ENCODE data around the gene IRX4. TPM values are rescaled to one million over a fixed set of nuclear protein-coding genes. Genes with fewer than 3 reads are reported as not detected.

Gene IRX4
- total and polyA plus RNA-seq, 2 donors (not counting 3 experiments of a cell fraction or from before 2014, with no cell fraction given): not detected

- FAIRE-seq (no peak), DNase-seq (ENCODE audit: low read depth, low spot score) (no peak)
- dilution Hi-C loops (cut with MboI; ENCODE audit: extremely low pct_ligation_motif_present, low sequenced_read_pairs) (no loop called here), intact Hi-C loops (cut with micrococcal nuclease) (no loop called here)
- TF ChIP-seq POLR2AphosphoS5 (IDR thresholded peaks at IDR 0.05; ENCODE audit: insufficient read depth, low read depth, low read length) (no peak), POLR2A (IDR thresholded peaks at IDR 0.05; ENCODE audit: low read depth, low read length) (no peak), CTCF (IDR thresholded peaks at IDR 0.05; ENCODE audit: extremely low read depth in 1 of 2, insufficient read depth in 1 of 2, low read depth in 1 of 2, low read length in 2 of 2) (no peak), EZH2 (IDR thresholded peaks at IDR 0.05; ENCODE audit: borderline replicate concordance, low read depth, low read length, severe bottlenecking) (no peak), FOS (IDR thresholded peaks at IDR 0.05; ENCODE audit: borderline replicate concordance, insufficient read depth, low read length) (no peak), GATA2 (IDR thresholded peaks at IDR 0.05; ENCODE audit: insufficient read depth, insufficient read length, low read depth, low read length) (no peak), JUN (IDR thresholded peaks at IDR 0.05; ENCODE audit: borderline replicate concordance, insufficient read depth, insufficient read length, low read depth) (no peak), MYC (IDR thresholded peaks at IDR 0.05; ENCODE audit: low read depth, low read length) (no peak)
- TF ChIP-seq, protein P1, sequence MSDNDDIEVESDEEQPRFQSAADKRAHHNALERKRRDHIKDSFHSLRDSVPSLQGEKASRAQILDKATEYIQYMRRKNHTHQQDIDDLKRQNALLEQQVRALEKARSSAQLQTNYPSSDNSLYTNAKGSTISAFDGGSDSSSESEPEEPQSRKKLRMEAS (IDR thresholded peaks at IDR 0.05; ENCODE audit: insufficient read depth, insufficient read length): no peak
- Histone ChIP-seq H3K4me2 (ENCODE audit: insufficient read depth, low read length) (no peak overlapping the region), H3K79me2 (ENCODE audit: control insufficient read depth, insufficient read depth, low read length) (no peaks in the 10 kb centered on the region), H3K9me1 (replicated peaks; ENCODE audit: control insufficient read depth, extremely low read depth, insufficient read depth, low read length) (no peaks in the 10 kb centered on the region), H2AFZ (ENCODE audit: low read depth, low read length) (no peak overlapping the region), H3K4me1 (ENCODE audit: control insufficient read depth, extremely low read depth, insufficient read depth, low read length) (no peaks in the 10 kb centered on the region), H3K9ac (replicated peaks; ENCODE audit: extremely low read depth, insufficient read depth, low read length) (no peak overlapping the region), H3K9me3 (replicated peaks; ENCODE audit: control insufficient read depth, insufficient read depth, low read length) (no peaks in the 10 kb centered on the region), H3K27me3 (ENCODE audit: control insufficient read depth in 2 of 2, insufficient read depth in 2 of 2, low read length in 2 of 2) (peaks cover 50 to 60% of the 10 kb centered on the region in 2 experiments), H3K4me3 (replicated peaks in 1 of 3; ENCODE audit: insufficient read depth in 1 of 3, low read depth in 1 of 3, low read length in 3 of 3) (no peak overlapping the region), H4K20me1 (replicated peaks; ENCODE audit: control insufficient read depth, extremely low read depth, insufficient read depth, low read length) (no peaks in the 10 kb centered on the region), H3K27ac (ENCODE audit: insufficient read depth, low read depth, low read length) (no peak overlapping the region), H3K36me3 (ENCODE audit: control insufficient read depth in 2 of 2, extremely low read depth in 1 of 2, insufficient read depth in 2 of 2, low read length in 2 of 2) (no peaks in the 10 kb centered on the region)
- ChIA-PET CTCF (no interaction called here), POLR2A (no interaction called here)
- no TSS peak for BruUV-seq (replicated peaks)
These were observed 4.3 kb upstream of the IRX4 start for GRCh38 chr5:1886846-1887587.
